Activated CD4-positive, CD25-positive, alpha-beta regulatory T cell treated with anti-CD3 and anti-CD28 coated beads, Interleukin-2, amount 50 U/mL, for 16 hours (primary cell): ENCODE measurements around the gene SNX13.
"Not testable (repeated sequence)": the region's sequence is repeated elsewhere in the genome, so short reads cannot be mapped to it uniquely, and the experiment has no call there.

ENCODE experiments used
- DNase-seq: peaks from one replicate; pipeline ENCODE4 v3.0.0-alpha.2; 2020; ENCODE audit warnings: low read depth, low spot score

The SNX13 gene

GRCh38 chr7:17848516-17848915, 91.8 kb downstream of the SNX13 start:
- no peak for DNase-seq

DNA sequence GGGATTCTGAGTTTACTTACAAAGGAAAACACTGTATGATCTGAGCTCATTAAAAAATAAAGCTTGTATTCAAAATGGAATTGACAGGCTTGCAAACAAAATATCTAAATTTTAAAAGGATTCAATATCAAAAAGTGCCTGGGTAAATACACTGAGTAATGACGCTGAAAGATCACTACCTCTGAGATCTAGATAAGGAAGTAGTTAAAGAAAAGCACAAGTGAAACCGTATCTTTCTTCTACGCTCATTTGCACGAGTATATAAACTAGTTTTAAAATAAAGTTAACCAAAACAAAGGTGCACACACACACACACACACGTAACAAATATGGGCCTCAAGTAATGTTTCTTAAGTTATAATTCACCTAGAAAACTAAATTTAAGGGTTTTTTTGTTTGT, 93.4 kb downstream of the SNX13 start:
- no peak for DNase-seq

DNA sequence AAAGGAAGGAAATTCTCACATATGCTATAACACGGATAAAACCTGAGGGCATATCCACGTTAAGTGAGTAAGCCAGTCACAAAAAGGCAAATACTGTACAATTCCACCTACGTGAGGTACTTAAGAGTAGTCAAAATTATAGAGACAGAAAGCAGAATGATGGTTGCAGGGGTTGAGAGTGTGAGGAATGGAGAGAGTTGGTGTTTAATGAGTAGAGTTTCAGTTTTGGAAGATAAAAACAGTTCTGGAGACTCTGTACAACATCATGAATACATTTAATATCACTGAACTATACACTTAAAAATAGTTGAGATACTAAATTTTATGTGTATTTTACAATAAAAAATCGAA, 95.1 kb downstream of the SNX13 start:
- DNase-seq, result no peak

DNA sequence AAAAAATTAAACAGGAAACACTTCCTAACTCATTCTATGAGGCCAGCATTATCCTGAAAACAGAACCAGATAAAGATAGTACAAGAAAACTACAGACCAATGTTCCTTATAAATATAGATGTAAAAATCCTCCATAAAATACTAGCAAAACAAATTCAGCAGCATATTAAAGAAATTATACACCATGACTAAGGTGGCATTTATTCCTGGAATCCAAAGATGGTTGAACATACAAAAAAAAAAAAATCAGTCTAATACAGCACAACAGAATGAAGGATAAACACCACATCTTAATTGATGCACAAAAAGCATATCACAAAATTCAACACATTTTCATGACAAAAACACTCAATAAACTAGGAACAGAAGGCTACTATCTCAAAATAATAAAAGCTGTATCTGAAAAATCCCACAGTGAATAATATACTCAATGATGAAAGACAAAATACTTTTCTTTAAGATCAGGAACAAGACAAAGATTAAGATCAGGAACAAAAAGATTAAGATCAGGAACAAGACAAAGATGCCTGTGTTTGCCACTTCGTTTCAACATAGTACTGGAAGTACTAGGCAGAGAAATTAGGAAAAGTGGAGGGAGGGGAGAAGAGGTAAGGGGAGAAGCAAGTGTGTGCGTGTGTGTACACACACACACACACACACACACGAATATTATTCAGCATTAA, 95.6 kb downstream of the SNX13 start:
- DNase-seq, result no peak

DNA sequence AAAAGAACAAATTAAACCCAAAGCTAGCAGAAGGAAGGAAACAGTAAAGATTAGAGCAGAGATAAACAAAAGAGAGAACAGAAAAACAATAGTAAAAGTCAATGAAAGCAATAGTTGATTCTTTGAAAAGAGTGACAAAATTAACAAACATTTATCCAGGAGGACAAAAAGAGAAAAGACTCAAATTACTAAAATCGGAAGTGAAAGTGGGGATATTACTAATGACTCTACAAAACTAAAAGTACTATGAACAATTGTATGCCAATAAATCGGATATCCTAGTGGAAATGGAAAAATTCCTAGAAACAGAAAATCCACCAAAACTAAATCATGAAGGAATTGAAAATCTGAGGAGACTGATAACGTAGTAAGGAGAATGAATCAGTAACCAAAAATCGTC, 96.3 kb downstream of the SNX13 start:
- no peak for DNase-seq

GRCh38 chr7:17843041-17843440, 97.3 kb downstream of the SNX13 start:
- no peak for DNase-seq

GRCh38 chr7:17832820-17833355, 107.4 kb downstream of the SNX13 start:
- no peak for DNase-seq

GRCh38 chr7:17832242-17832641, 108.1 kb downstream of the SNX13 start:
- DNase-seq, result no peak

DNA sequence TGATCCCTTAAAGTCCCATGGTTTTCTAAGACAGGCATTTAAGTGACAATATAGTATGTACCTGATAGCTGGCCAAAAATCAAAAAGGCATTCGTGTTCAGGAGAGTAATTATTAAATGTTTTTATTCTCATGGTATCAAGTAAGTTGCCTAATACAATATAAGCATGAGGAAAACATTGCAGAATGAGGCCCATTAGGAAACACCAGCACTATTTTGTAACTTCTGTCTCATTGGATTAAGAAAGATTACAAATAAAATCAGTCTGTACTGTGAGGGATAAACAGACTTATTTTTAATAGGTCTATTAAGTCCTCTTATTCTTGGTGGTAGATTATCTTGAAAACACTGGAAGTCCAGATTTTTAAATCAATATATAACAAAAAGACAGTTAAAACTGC, 110.1 kb downstream of the SNX13 start:
- no peak for DNase-seq

DNA sequence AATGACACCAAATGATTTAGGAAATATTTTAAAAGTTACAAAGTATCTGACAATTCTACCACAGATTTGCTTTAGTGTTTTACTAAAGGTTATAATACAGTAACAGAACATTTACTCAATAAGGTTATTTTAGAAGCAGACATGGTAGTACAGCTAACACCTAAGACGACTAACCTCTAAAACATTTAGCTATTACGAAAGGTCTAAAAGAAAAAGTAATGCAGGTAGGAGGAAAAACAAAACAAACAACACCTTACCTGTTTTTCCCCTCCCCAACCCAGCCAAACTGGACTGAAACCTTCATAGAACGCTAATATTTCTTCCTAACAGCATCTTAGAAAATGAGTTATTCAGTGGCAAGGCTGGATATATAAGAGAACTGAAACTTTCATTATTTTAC, 111.3 kb downstream of the SNX13 start:
- no peak for DNase-seq

- DNase-seq, result no peak
Measured at GRCh38 chr7:17822547-17823173, 117.6 kb downstream of the SNX13 start.

DNA sequence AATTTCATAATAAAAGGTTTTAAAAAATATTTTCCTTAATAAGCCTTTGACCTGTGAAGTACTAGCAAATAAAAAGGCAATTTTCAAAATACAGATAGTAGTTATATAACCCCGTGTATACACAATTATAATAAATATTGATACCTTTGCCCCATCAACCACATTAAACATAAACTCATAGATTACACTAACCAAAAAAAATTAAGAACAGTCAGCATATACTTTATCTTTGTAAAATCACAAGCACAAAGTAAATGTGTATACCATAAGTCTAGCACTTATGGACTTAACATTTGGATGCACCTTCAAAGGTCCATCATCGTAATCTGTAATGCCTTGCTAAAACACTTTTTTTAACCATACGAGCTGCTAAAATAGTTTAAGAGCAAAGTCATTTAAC, 123.4 kb downstream of the SNX13 start:
- no peak for DNase-seq

DNA sequence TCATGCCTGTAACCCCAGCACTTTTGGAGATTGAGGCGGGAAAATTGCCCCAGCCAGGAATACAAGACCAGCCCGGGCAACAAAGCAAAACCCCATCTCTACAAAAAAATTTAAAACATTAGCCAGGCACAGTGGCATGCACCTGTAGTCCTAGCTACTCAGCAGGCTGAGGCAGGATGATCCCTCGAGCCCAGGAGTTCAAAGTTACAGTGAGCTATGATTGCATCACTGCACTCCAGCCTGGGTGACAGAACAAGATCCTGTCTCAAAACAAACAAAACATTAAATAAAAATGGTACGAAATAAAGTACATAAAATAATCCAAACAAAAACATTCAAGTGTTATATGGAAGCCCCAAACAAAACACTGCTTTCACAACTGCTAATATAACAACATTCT, 125.0 kb downstream of the SNX13 start:
- DNase-seq, result no peak

- DNase-seq, result no peak
Measured at GRCh38 chr7:17814058-17814457, 126.2 kb downstream of the SNX13 start.

DNA sequence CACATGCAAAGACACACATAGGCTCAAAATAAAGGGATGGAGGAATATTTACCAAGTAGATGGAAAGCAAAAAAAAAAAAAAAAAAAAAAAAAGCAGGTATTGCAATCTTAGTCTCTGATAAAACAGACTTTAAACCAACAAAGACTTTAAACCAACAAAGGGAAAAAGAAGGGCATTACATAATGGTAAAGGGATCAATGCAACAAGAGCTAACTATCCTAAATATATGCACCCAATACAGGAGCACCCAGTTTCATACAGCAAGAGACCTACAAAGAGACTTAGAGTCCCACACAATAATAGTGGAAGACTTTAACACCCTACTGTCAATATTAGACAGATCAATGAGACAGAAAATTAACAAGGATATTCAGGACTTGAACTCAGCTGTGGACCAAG, 131.1 kb downstream of the SNX13 start:
- not testable (repeated sequence) for DNase-seq

GRCh38 chr7:17807242-17807641, 133.1 kb downstream of the SNX13 start:
- no peak for DNase-seq

DNA sequence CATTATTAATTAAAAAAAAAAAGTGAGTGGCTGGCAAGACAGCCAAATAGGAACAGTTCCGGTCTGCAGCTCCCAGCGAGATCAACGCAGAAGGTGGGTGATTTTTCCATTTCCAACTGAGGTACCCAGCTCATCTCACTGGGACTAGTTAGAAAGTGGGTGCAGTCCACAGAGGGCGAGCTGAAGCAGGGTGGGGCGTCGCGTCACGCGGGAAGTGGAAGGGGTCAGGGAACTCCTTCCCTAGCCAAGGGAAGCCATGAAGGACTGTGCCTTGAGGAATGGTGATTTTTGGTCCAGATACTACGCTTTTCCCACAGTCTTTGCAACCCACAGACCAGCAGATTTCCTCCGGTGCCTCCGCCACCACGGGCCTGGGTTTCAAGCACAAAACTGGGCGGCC, 133.7 kb downstream of the SNX13 start:
- no peak for DNase-seq

GRCh38 chr7:17802056-17802455, 138.2 kb downstream of the SNX13 start:
- no peak for DNase-seq

GRCh38 chr7:17792075-17792936, 148.0 kb downstream of the SNX13 start:
- DNase-seq, result no peak

DNA sequence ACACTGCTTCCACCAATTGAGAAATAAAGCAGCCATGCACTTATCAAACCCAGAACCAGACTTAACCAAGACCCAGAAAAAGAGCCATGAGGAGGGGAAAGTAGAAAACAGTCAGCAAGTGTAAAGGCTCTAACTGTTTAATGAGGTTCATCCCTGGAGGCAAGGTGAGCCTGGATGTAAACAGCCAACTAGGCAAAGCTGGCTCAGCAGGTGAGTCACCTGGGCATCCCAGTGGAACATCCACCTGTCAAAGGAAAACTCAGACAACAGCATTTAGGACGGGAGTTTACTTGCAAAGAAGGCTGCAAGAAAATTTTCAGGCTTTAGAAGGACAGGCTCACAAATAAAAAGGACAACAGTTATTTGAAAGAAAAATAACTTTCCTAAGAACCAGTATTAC, 153.0 kb downstream of the SNX13 start:
- DNase-seq, result no peak

GRCh38 chr7:17786314-17786852, 153.9 kb downstream of the SNX13 start:
- DNase-seq, result no peak

- DNase-seq, result no peak
Measured at GRCh38 chr7:17782216-17782549, 158.1 kb downstream of the SNX13 start.
